GM12892 (cell line): Measurements from ENCODE around the gene CCL23.
"Not testable (repeated sequence)": the region's sequence is repeated elsewhere in the genome, so short reads cannot be mapped to it uniquely, and the experiment has no call there.

Experiments used
- DNase-seq: peaks from one replicate; pipeline ENCODE4 v3.0.0; 2011; ENCODE audit not compliant: insufficient read length
- FAIRE-seq: peaks from 2 replicates; lab custom pipeline; 2011; peaks lifted over from hg19 to GRCh38; lab: Jason Lieb, UNC
- POLR2A ChIP-seq: IDR thresholded peaks from 2 replicates; pipeline ENCODE4 v1.6.1; 2011; ENCODE audit warnings: low read depth, low read length, control low read depth
- POLR2AphosphoS5 ChIP-seq: IDR thresholded peaks from 2 replicates; pipeline ENCODE4 v1.6.1; 2011; ENCODE audit warnings: low read depth, low read length, control low read depth
- TAF1 ChIP-seq: IDR thresholded peaks from 2 replicates; pipeline ENCODE4 v1.6.1; 2011; ENCODE audit warnings: low read depth, mild to moderate bottlenecking, control low read depth, low read length, borderline replicate concordance

The CCL23 gene

GRCh38 chr17:36030956-36031355, 13.2 kb upstream of the CCL23 start:
- DNase-seq (no peak), FAIRE-seq (no peak)
- TF ChIP-seq TAF1: no peak

GRCh38 chr17:36027761-36028160, 10.0 kb upstream of the CCL23 start:
- DNase-seq: no peak
- TF ChIP-seq POLR2AphosphoS5 (no peak), POLR2A (no peak), TAF1 (no peak)
- FAIRE-seq: no peak

DNA sequence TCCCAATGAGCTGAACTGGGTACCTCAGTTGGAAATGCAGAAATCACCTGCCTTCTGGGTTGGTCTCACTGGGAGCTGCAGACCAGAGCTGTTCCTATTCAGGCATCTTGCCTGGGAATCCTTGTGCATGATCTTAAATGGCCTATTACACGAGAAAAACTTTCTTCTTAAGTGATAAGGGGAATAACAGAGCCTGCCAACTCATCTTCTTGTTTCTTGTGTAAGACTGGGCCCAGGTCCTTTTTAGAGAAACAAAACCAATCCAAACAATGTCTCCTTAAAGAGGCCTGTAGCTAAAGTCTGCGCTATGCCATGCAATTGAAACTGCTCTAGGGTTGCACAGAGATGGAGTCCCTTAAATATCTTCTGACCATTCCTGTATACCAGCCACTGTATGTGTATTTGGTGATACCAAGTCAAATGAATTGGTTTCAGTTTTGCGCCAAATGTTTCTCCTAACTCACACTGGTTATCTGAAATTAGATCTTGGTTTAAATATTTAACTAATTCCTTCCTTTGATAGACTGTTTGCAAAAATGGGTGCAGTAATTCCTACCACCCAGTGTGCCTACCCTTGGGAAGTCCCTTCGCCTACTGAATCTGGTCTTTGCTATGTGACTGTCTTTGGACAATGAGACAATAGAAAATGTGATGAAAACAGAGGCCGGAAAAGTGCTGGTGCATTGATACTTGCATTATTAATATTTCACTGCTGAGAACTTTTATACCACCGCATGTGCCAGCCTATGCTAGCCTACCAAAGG, 6.5 kb upstream of the CCL23 start:
- DNase-seq: no peak
- no peak for FAIRE-seq
- TF ChIP-seq POLR2AphosphoS5: no peak
- TF ChIP-seq TAF1: no peak
- no peak for TF ChIP-seq POLR2A

GRCh38 chr17:36019423-36019822, 1.7 kb upstream of the CCL23 start:
- no peak for FAIRE-seq
- DNase-seq: no peak
- no peak for TF ChIP-seq POLR2A
- no peak for TF ChIP-seq POLR2AphosphoS5
- TF ChIP-seq TAF1: no peak

DNA sequence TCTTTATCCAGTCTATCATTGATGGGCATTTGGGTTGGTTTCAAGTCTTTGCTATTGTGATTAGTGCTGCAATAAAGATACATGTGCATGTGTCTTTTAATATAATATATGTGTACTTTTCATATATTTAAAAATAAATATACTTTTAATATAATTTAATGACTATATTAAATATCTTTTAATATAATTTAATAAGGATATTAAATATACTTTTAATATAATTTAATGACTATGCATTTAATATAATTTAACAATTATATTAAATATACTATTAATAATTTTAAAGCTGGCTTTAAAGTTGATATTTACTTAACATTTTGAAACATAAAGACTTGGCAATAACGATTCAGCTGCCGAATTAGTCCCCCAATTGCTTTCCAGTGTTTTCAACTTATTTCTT, 1.2 kb downstream of the CCL23 start:
- DNase-seq: no peak

GRCh38 chr17:36015895-36016294, 1.9 kb downstream of the CCL23 start:
- DNase-seq, FAIRE-seq: not testable (repeated sequence)

More for the DNA sequence above, 1.2 kb downstream of the CCL23 start:
- no peak for TF ChIP-seq POLR2AphosphoS5
- TF ChIP-seq POLR2A: no peak
- no peak for TF ChIP-seq TAF1
- no peak for FAIRE-seq

GRCh38 chr17:36014946-36015345, 2.8 kb downstream of the CCL23 start:
- DNase-seq: no peak
- no peak for TF ChIP-seq POLR2AphosphoS5
- TF ChIP-seq TAF1: no peak
- no peak for TF ChIP-seq POLR2A
- FAIRE-seq: no peak

- no peak for FAIRE-seq
Measured at GRCh38 chr17:36011201-36011600, 6.6 kb downstream of the CCL23 start.

GRCh38 chr17:36008998-36009665, 8.6 kb downstream of the CCL23 start:
- FAIRE-seq: no peak

More at GRCh38 chr17:36011201-36011600, 6.6 kb downstream of the CCL23 start:
- TF ChIP-seq POLR2AphosphoS5 (no peak), POLR2A (no peak), TAF1 (no peak)
- no peak for DNase-seq

DNA sequence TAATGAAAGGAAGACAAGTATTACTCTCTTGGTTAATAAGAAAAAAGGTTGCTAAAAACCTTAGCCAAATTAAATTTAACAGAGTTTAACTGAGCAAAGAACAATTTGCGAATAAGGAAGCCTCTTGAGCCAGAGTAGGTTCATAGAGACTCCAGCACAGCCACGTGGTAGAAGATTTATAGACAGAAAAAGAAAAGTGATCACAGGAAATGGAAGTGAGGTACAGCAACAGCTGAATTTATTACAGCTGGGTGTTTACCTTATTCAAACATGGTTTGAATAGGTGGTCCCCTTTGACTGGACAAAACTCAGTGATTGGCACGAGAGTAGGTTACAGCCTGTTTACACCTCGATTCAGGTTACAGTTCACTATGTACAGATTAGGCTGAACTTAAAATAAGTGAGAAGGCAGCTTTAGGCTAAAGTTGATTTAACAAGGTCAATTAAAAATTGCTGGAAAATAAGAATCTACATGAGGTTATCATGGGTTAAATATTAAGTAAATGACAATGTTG, 13.1 kb downstream of the CCL23 start:
- TF ChIP-seq TAF1 (no peak), POLR2AphosphoS5 (no peak), POLR2A (no peak)
- FAIRE-seq (no peak), DNase-seq (no peak)

More at GRCh38 chr17:36008998-36009665, 8.6 kb downstream of the CCL23 start:
- DNase-seq: no peak
- TF ChIP-seq POLR2A (no peak), TAF1 (no peak), POLR2AphosphoS5 (no peak)

- DNase-seq (no peak), FAIRE-seq (no peak)
- no peak for TF ChIP-seq POLR2AphosphoS5
- no peak for TF ChIP-seq TAF1
- TF ChIP-seq POLR2A: no peak
Measured at GRCh38 chr17:36002631-36003030, 15.1 kb downstream of the CCL23 start.

DNA sequence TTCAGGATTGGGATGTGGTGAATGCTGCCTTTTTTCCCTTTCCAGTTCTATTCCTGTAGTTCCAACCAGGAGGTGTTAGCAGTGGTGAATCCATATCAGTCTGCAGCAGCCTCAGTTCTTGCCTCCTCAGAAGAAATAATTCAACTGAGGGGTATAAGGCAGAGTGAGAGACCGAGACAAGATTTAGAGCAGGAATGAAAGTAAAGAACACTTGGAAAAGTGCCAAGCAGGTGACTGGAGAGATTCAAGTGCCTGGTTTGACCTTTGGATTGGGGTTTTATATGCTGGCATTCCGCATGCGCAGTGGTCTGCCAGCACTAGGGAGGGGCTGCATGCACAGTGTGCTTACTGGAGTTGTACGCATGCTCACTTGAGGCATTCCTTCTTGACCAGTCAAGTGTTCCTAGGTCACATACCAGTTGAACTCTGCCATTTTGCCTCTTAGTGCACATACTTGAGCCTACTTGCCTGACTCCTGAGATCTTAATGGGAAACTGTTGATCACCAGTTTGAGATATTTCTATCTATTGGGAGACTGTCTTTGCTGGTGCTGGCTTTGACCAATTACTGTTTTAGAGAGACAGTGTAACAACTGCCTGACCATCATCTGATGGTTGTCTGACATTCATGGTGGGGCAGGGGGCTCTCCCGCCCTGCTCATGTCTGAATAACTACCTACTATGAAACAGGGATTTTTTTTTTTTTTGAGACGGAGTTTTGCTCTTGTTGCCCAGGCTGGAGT, 15.7 kb downstream of the CCL23 start:
- TF ChIP-seq POLR2A (no peak), TAF1 (no peak), POLR2AphosphoS5 (no peak)
- no peak for DNase-seq
- no peak for FAIRE-seq
